Right atrium auricular region (tissue), 2 donors: ENCODE data around the gene ZBTB7C. TPM values are rescaled to one million over a fixed set of nuclear protein-coding genes. Genes with fewer than 3 reads are reported as not detected.

Experiments
- DNase-seq: peaks from one replicate; pipeline ENCODE4 v3.0.0-alpha.2; 2019; ENCODE audit warnings: low spot score
- H3K27ac ChIP-seq, 2 donors: fragments of 200-600 bp; sonication (generic); 1 replicate in 1 of 2; 2 replicates in 1 of 2; pipeline ENCODE4 v1.5.1; 2016 to 2019
- H3K27me3 ChIP-seq, 2 donors: fragments of 200-600 bp; sonication (generic); one replicate each; pipeline versions ENCODE4 v1.5.1 to v1.6.0; 2017 to 2019
- H3K36me3 ChIP-seq: fragments of 200-600 bp; sonication (generic); one replicate; pipeline ENCODE4 v1.5.1; 2016
- H3K4me1 ChIP-seq, 2 donors: fragments of 200-600 bp; sonication (generic); one replicate each; pipeline versions ENCODE4 v1.5.1 to v1.6.0; 2017 to 2019
- H3K4me3 ChIP-seq, 2 donors: fragments of 200-600 bp; sonication (generic); 1 replicate in 1 of 2; 2 replicates in 1 of 2; pipeline ENCODE4 v1.5.1; 2017 to 2019; ENCODE audit warnings: mild to moderate bottlenecking in 1 of 2, moderate library complexity in 1 of 2
- H3K9me3 ChIP-seq, 2 donors: fragments of 200-600 bp; sonication (generic); one replicate each; pipeline ENCODE4 v1.5.1; 2019
- CTCF ChIP-seq, 2 donors: fragments of 200-600 bp; sonication (generic); IDR thresholded peaks; one replicate each; pipeline ENCODE4 v1.5.1; 2019; ENCODE audit warnings: antibody characterized with exemption in 2 of 2
- total RNA-seq, 2 donors: library from RNA; depleted of rRNA; stranded (reverse); fragments of >200 nt; gene quantifications; one replicate each; pipeline ENCODE4 v1.1.0, GENCODE V29; 2016

ZBTB7C gene
- total RNA-seq, 2 donors from 2014 or later, result 1.8 to 7.7 TPM

DNA sequence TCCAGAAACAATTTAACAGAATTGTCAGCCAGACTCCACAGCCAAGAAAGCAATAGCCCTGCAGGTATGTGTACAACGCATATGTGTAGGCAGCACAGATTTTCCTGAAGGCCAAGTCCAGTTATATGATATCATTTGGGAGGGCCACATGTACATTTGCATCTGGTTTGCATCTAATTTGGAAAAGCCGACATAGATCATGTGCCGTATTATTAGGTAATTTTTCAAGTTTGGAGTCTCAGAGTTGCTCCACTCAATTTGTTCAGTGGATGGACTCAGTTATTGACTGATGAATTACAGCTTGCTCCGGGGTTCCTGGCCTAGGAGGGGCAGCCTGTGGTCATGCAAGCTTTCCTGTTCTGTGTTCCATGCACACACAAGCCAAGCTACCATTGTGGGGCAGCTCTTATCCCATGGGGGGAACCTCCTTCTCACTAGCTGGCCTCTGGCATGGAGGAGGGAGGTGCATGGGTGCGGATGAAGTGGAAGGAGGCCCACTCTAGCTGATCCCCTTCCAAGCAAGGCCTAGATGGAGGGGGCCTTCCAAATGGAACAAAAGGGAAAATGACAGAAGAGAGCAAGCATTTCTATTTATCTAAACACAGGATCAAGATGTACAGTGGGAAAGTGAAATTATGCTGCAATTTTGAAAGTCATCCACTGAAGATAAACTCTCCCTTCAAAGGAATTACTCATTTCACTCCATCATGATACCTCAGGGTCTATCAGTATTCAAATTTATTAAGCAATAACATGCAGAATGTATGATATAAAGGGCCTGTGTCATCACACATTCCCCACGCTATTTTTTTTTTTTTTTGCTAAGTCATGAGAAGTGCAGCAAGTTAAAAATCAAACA is 276.2 kb downstream of the ZBTB7C start:
- Histone ChIP-seq H3K9me3 (no peaks in the 10 kb centered on the region), H3K27me3 (no peaks in the 10 kb centered on the region), H3K4me1 (peaks cover 0 to 19% of the 10 kb centered on the region in 2 donors), H3K36me3 (no peaks in the 10 kb centered on the region), H3K4me3 (no peak overlapping the region), H3K27ac (no peak overlapping the region)
- no peak for TF ChIP-seq CTCF (IDR thresholded peaks at IDR 0.05)
- DNase-seq, result no peak

DNA sequence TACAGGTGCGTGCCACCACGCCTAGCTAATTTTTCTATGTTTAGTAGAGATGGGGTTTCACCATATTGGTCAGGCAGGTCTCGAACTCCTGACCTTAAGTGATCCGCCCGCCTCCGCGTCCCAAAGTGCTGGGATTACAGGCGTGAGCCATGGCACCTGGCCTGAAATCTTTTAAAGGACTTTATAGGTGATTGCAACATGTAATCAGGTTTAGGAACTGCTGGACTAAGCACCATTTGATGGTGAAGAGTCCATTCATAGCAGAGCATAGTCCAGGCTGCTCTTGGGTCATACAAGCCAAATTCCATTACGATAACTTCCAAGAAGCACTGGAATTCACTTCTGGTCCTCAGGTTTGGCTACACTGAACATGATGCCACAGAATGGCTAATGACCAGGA is 278.1 kb downstream of the ZBTB7C start:
- Histone ChIP-seq H3K36me3 (no peaks in the 10 kb centered on the region), H3K4me3 (no peak overlapping the region), H3K9me3 (no peaks in the 10 kb centered on the region), H3K27ac (no peak overlapping the region), H3K27me3 (no peaks in the 10 kb centered on the region), H3K4me1 (peaks cover 0 to 8% of the 10 kb centered on the region in 2 donors)
- no peak for DNase-seq
- TF ChIP-seq CTCF (IDR thresholded peaks at IDR 0.05), result no peak

DNA sequence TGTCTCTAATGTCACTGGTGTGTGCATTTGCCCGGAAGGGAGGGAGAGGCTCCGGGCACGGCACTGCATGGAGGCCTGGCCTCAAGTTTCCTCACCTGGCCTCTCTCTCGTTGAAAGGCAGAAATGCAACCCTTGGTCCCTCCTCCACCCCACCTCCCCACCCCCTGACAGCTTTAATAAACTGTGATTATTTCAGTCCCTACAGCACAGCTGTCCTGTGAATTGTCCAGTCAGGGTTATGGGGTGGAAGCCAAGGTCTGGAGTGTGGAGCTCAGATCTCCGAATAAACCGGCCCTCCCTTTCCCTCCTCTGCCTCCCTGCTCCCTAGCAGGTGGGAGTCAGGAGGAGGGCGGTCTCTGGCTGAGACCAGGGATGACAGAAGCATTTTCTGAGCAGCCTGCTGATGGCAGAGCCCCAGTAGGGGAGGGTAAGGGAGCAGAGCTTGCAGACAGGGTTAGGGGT is 279.5 kb downstream of the ZBTB7C start:
- Histone ChIP-seq H3K27ac (no peak overlapping the region), H3K4me1 (no peaks in the 10 kb centered on the region), H3K27me3 (no peaks in the 10 kb centered on the region), H3K36me3 (no peaks in the 10 kb centered on the region), H3K4me3 (no peak overlapping the region), H3K9me3 (no peaks in the 10 kb centered on the region)
- no peak for TF ChIP-seq CTCF (IDR thresholded peaks at IDR 0.05)
- DNase-seq, result no peak

DNA sequence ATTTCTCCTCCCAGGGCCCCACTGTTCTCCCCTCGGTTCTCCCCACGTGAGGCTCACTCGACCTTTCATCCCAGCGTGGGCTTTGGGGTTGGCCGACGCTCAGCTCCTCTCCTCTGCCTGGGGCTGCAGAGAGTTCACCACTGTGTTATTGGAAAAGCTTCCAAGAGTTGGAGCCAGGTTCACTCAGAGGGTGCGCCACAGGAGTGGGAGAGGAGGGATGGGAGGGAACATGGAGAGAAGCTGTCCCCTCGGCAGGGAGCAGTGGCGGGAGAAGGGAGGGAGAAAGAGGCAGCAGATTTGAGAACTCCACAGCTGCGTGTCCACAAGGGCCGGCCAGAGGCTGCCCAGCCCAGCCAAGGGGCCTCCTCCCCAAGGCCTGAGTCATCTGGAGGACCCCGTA is 281.6 kb downstream of the ZBTB7C start:
- no peaks in the 10 kb centered on the region for H3K27me3 ChIP-seq
- no peak overlapping the region for H3K27ac ChIP-seq
- no peak overlapping the region for H3K4me3 ChIP-seq
- no peaks in the 10 kb centered on the region for H3K4me1 ChIP-seq
- H3K9me3 ChIP-seq, result no peaks in the 10 kb centered on the region
- TF ChIP-seq CTCF (IDR thresholded peaks at IDR 0.05), result no peak
- no peaks in the 10 kb centered on the region for H3K36me3 ChIP-seq
- no peak for DNase-seq

- no peaks in the 10 kb centered on the region for H3K27me3 ChIP-seq
- no peaks in the 10 kb centered on the region for H3K36me3 ChIP-seq
- DNase-seq, result no peak
- no peak for TF ChIP-seq CTCF (IDR thresholded peaks at IDR 0.05)
- no peak overlapping the region for H3K27ac ChIP-seq
- H3K9me3 ChIP-seq, result no peaks in the 10 kb centered on the region
- no peaks in the 10 kb centered on the region for H3K4me1 ChIP-seq
- no peak overlapping the region for H3K4me3 ChIP-seq
Measured at GRCh38 chr18:48126240-48126639, 282.9 kb downstream of the ZBTB7C start.
